Endothelial cell (in vitro differentiated cells): ENCODE measurements around the gene SSTR3. TPM values are rescaled to one million over a fixed set of nuclear protein-coding genes. Genes with fewer than 3 reads are reported as not detected.

ENCODE experiments used
- DNase-seq: peaks from one replicate; pipeline ENCODE4 v3.0.0; 2021; ENCODE audit warnings: low spot score
- H3K27ac Mint-ChIP-seq: one replicate; pipeline ENCODE4 v1.8.0; 2021; ENCODE audit warnings: mixed read lengths, inconsistent platforms; ENCODE audit not compliant: unreplicated experiment
- H3K27me3 Mint-ChIP-seq: one replicate; pipeline ENCODE4 v1.8.0; 2021; ENCODE audit warnings: mild to moderate bottlenecking, moderate library complexity, mixed read lengths, inconsistent platforms; ENCODE audit not compliant: unreplicated experiment
- H3K36me3 Mint-ChIP-seq: one replicate; pipeline ENCODE4 v1.8.0; 2021; ENCODE audit warnings: mild to moderate bottlenecking, low read depth, mixed read lengths, inconsistent platforms; ENCODE audit not compliant: unreplicated experiment
- H3K4me1 Mint-ChIP-seq: one replicate; pipeline ENCODE4 v1.8.0; 2021; ENCODE audit warnings: mild to moderate bottlenecking, mixed read lengths, inconsistent platforms; ENCODE audit not compliant: unreplicated experiment
- H3K4me3 Mint-ChIP-seq: one replicate; pipeline ENCODE4 v1.8.0; 2021; ENCODE audit warnings: mild to moderate bottlenecking, mixed read lengths, inconsistent platforms; ENCODE audit not compliant: unreplicated experiment
- H3K9me3 Mint-ChIP-seq: one replicate; pipeline ENCODE4 v1.8.0; 2021; ENCODE audit warnings: mixed read lengths, inconsistent platforms; ENCODE audit not compliant: unreplicated experiment
- total RNA-seq: library from RNA; stranded (reverse); fragmentation: NEBNext Ultra II Directional; extraction: Animal tissue kit (Norgen Biotek cat#: 25700); gene quantifications from one replicate; pipeline ENCODE4 v1.2.1, GENCODE V29; 2021; ENCODE audit not compliant: unreplicated experiment
- TF ChIP-seq, protein P1 (sequence below): fragments of 200-600 bp; sonication (generic); IDR thresholded peaks from one replicate; pipeline ENCODE4 v1.5.0; 2021; ENCODE audit warnings: antibody characterized with exemption; ENCODE audit not compliant: unreplicated experiment

The SSTR3 gene
- total RNA-seq, 1 donor from 2014 or later, result 0.13 TPM

- Mint-ChIP-seq H3K36me3 (peaks cover 5% of the 10 kb centered on the region), H3K27me3 (peaks cover 6% of the 10 kb centered on the region), H3K9me3 (no peaks in the 10 kb centered on the region), H3K4me3 (no peak overlapping the region), H3K27ac (no peak overlapping the region), H3K4me1 (peaks cover 8% of the 10 kb centered on the region)
- TF ChIP-seq, protein P1, sequence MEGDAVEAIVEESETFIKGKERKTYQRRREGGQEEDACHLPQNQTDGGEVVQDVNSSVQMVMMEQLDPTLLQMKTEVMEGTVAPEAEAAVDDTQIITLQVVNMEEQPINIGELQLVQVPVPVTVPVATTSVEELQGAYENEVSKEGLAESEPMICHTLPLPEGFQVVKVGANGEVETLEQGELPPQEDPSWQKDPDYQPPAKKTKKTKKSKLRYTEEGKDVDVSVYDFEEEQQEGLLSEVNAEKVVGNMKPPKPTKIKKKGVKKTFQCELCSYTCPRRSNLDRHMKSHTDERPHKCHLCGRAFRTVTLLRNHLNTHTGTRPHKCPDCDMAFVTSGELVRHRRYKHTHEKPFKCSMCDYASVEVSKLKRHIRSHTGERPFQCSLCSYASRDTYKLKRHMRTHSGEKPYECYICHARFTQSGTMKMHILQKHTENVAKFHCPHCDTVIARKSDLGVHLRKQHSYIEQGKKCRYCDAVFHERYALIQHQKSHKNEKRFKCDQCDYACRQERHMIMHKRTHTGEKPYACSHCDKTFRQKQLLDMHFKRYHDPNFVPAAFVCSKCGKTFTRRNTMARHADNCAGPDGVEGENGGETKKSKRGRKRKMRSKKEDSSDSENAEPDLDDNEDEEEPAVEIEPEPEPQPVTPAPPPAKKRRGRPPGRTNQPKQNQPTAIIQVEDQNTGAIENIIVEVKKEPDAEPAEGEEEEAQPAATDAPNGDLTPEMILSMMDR, result no peak
- DNase-seq, result no peak
Observed at GRCh38 chr22:37180531-37181231, 31.6 kb downstream of the SSTR3 start.

- no peaks in the 10 kb centered on the region for H3K9me3 Mint-ChIP-seq
- DNase-seq, result no peak
- peaks cover 7% of the 10 kb centered on the region for H3K4me1 Mint-ChIP-seq
- peaks cover 6% of the 10 kb centered on the region for H3K27me3 Mint-ChIP-seq
- no peak overlapping the region for H3K27ac Mint-ChIP-seq
- TF ChIP-seq, protein P1, result no peak
- H3K4me3 Mint-ChIP-seq, result no peak overlapping the region
- H3K36me3 Mint-ChIP-seq, result peaks cover 5% of the 10 kb centered on the region
Observed at GRCh38 chr22:37179622-37180420, 32.5 kb downstream of the SSTR3 start.

- DNase-seq, result no peak
- Mint-ChIP-seq H3K27me3 (peaks cover 6% of the 10 kb centered on the region), H3K9me3 (no peaks in the 10 kb centered on the region), H3K36me3 (peaks cover 5% of the 10 kb centered on the region), H3K27ac (no peak overlapping the region), H3K4me1 (peaks cover 3% of the 10 kb centered on the region), H3K4me3 (no peak overlapping the region)
- TF ChIP-seq, protein P1, result no peak
Observed at GRCh38 chr22:37179126-37179470, 33.2 kb downstream of the SSTR3 start.

DNA sequence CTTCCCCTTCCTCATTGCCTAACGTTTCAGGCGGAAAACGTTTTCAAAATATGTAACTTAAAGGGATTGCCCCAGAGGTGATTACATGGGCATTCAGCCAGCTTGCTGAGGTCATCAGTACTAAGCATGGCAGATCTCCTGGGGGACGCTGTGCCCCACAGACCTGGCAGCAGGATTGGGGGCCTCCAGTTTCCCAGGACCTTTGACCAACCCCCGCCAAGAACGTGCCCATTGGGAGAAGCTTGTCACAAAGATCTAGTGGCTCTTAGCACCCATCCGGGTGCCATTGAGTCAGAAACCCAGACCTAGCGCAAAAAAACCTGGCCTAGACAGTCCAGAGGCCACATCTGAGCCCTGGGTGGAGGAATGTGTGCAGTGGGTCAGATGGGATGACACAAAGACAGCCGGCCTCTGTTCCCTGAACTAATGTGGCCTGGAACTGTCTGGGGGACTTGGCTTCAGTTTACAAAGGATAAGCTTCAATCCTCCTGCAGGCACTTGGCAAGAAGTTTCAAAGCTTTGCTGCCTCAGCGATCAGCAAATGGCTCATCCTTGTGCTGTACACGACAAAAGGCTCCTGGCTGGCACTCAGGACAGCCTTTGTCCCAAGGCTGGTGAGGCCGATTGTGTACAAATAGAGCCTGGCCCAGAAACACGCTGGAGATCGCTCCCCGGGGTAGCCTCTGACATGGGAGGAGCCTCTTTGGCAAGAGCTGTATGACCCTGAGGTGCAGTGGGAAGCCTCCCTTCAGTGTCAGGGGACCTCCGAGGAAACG lies 33.7 kb downstream of the SSTR3 start:
- Mint-ChIP-seq H3K27me3 (peaks cover 6% of the 10 kb centered on the region), H3K4me1 (peaks cover 1% of the 10 kb centered on the region), H3K27ac (no peak overlapping the region), H3K36me3 (peaks cover 5% of the 10 kb centered on the region), H3K9me3 (no peaks in the 10 kb centered on the region), H3K4me3 (no peak overlapping the region)
- no peak for DNase-seq
- TF ChIP-seq, protein P1, result no peak
